Measurements from ENCODE around the gene ECEL1.
"Not testable (repeated sequence)": the region's sequence is repeated elsewhere in the genome, so short reads cannot be mapped to it uniquely, and the experiment has no call there.

DNA sequence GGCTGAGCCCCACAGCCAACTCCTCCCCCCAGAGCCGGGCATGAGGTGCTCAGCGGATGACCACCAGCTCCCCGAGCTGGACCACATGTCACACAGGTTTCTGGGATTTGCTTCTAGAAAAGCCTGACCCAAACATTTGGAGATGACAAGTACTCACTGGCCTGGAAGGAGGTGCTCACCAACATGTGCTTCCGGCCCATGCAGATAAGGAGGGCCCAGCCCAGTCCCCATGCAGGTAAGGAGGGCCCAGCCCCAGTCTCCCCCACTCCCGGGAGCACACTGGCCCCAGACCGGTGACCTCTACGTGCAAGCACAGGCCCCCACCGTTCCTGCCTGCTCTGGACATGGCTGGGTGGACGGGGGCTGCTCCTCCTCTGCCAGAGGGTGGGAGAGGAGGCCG is 45.7 kb downstream of the ECEL1 start:
- not testable (repeated sequence) for TF ChIP-seq POLR2A, CTCF (IDR thresholded peaks at IDR 0.05)
